ENCODE measurements around the gene CORO2A. TPM values are rescaled to one million over a fixed set of nuclear protein-coding genes. Genes with fewer than 3 reads are reported as not detected.

The CORO2A gene
- total RNA-seq, 1 experiment from 2014 or later, result 32.5 TPM

DNA sequence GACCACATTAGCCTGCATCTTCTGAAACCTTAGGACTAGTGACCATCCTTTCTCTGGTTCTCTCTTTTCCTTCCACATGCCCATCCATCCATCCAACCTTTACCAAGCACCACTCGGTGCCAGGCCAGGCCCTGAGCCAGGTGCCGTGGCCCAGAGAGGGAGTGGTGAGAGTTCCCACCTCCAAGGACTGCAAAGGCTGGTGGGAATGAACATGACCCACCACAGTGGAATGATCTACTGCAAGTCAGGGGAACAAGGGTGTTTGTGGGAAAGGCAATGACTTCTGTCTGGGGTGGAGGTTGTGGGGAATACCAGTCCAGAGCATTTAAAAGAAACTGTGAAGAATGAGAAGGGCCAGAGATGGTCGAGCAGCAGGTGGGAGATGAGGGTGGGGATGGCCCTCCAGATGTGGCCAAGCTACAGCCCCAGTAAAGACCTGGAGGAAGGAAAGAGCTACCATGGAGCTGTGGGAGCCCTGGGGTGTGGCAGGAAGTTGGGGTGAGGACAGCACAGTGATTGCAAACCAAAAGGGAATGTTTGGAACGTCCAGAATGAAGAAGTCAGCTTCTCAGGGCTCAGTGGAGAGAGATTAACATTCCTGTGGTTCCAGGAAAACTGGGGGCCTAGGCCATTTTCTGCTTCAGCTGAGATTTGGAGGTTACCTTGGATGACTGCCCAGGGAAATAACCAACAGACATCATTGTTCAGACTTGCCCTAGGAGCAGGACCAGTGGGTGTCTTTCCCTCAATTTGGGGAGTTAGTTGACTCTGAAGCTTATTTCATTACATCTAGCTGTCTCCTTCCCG is 30.7 kb upstream of the CORO2A start (continued):
- TF ChIP-seq, protein P1, sequence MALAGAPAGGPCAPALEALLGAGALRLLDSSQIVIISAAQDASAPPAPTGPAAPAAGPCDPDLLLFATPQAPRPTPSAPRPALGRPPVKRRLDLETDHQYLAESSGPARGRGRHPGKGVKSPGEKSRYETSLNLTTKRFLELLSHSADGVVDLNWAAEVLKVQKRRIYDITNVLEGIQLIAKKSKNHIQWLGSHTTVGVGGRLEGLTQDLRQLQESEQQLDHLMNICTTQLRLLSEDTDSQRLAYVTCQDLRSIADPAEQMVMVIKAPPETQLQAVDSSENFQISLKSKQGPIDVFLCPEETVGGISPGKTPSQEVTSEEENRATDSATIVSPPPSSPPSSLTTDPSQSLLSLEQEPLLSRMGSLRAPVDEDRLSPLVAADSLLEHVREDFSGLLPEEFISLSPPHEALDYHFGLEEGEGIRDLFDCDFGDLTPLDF (CRISPR knock-in tag; IDR thresholded peaks at IDR 0.05), result no peak
- no peak for TF ChIP-seq ZNF121 (CRISPR knock-in tag; IDR thresholded peaks at IDR 0.05)
- TF ChIP-seq OVOL2 (CRISPR knock-in tag; IDR thresholded peaks at IDR 0.05; ENCODE audit: borderline replicate concordance), result no peak
- TF ChIP-seq, protein P2, sequence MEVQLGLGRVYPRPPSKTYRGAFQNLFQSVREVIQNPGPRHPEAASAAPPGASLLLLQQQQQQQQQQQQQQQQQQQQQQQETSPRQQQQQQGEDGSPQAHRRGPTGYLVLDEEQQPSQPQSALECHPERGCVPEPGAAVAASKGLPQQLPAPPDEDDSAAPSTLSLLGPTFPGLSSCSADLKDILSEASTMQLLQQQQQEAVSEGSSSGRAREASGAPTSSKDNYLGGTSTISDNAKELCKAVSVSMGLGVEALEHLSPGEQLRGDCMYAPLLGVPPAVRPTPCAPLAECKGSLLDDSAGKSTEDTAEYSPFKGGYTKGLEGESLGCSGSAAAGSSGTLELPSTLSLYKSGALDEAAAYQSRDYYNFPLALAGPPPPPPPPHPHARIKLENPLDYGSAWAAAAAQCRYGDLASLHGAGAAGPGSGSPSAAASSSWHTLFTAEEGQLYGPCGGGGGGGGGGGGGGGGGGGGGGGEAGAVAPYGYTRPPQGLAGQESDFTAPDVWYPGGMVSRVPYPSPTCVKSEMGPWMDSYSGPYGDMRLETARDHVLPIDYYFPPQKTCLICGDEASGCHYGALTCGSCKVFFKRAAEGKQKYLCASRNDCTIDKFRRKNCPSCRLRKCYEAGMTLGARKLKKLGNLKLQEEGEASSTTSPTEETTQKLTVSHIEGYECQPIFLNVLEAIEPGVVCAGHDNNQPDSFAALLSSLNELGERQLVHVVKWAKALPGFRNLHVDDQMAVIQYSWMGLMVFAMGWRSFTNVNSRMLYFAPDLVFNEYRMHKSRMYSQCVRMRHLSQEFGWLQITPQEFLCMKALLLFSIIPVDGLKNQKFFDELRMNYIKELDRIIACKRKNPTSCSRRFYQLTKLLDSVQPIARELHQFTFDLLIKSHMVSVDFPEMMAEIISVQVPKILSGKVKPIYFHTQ (CRISPR knock-in tag; IDR thresholded peaks at IDR 0.05), result no peak
- TF ChIP-seq, protein P3, sequence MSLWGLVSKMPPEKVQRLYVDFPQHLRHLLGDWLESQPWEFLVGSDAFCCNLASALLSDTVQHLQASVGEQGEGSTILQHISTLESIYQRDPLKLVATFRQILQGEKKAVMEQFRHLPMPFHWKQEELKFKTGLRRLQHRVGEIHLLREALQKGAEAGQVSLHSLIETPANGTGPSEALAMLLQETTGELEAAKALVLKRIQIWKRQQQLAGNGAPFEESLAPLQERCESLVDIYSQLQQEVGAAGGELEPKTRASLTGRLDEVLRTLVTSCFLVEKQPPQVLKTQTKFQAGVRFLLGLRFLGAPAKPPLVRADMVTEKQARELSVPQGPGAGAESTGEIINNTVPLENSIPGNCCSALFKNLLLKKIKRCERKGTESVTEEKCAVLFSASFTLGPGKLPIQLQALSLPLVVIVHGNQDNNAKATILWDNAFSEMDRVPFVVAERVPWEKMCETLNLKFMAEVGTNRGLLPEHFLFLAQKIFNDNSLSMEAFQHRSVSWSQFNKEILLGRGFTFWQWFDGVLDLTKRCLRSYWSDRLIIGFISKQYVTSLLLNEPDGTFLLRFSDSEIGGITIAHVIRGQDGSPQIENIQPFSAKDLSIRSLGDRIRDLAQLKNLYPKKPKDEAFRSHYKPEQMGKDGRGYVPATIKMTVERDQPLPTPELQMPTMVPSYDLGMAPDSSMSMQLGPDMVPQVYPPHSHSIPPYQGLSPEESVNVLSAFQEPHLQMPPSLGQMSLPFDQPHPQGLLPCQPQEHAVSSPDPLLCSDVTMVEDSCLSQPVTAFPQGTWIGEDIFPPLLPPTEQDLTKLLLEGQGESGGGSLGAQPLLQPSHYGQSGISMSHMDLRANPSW (CRISPR knock-in tag; conservative IDR thresholded peaks at IDR 0.05; ENCODE audit: low read depth), result no peak
- TF ChIP-seq, protein P4, sequence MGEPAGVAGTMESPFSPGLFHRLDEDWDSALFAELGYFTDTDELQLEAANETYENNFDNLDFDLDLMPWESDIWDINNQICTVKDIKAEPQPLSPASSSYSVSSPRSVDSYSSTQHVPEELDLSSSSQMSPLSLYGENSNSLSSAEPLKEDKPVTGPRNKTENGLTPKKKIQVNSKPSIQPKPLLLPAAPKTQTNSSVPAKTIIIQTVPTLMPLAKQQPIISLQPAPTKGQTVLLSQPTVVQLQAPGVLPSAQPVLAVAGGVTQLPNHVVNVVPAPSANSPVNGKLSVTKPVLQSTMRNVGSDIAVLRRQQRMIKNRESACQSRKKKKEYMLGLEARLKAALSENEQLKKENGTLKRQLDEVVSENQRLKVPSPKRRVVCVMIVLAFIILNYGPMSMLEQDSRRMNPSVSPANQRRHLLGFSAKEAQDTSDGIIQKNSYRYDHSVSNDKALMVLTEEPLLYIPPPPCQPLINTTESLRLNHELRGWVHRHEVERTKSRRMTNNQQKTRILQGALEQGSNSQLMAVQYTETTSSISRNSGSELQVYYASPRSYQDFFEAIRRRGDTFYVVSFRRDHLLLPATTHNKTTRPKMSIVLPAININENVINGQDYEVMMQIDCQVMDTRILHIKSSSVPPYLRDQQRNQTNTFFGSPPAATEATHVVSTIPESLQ (CRISPR knock-in tag; IDR thresholded peaks at IDR 0.05), result no peak
- TF ChIP-seq ZBTB21 (CRISPR knock-in tag; IDR thresholded peaks at IDR 0.05; ENCODE audit: borderline replicate concordance), result no peak

DNA sequence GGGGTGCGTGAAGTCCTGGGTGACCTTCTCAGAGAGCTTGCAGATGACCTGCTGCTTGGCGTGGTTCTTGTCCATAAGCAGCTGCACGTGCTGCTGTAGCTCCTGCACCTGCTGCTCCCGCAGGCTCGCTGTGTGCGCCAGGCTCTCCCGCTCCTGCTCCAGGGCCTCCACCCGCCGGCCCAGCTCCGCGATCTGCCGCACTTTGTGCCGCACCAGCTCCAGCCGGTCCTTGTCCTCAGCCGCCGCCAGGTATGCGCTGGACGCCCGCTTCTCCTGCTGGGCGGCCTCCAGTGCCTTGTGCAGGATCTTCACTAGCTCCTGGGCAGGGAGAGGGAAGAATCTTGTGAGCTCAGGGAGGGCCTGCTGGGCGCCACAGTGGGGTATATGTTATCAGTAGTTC is 28.5 kb upstream of the CORO2A start:
- no peaks in the 10 kb centered on the region for H3K27me3 Mint-ChIP-seq (ENCODE audit: low read depth)
- CTCF ChIA-PET, result interaction anchor here (1.0 to 3.5 kb wide), 5 partner anchors 9 to 555 kb away, joined by 3 to 17 read pairs (median 4); no protein-coding TSS in a partner anchor

More for the DNA sequence above, 28.5 kb upstream of the CORO2A start:
- DNase-seq (ENCODE audit: low spot score) (no peak), ATAC-seq (no peak)
- TF ChIP-seq, protein P5, sequence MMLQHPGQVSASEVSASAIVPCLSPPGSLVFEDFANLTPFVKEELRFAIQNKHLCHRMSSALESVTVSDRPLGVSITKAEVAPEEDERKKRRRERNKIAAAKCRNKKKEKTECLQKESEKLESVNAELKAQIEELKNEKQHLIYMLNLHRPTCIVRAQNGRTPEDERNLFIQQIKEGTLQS (CRISPR knock-in tag; conservative IDR thresholded peaks at IDR 0.05), result no peak
- TF ChIP-seq, protein P6, sequence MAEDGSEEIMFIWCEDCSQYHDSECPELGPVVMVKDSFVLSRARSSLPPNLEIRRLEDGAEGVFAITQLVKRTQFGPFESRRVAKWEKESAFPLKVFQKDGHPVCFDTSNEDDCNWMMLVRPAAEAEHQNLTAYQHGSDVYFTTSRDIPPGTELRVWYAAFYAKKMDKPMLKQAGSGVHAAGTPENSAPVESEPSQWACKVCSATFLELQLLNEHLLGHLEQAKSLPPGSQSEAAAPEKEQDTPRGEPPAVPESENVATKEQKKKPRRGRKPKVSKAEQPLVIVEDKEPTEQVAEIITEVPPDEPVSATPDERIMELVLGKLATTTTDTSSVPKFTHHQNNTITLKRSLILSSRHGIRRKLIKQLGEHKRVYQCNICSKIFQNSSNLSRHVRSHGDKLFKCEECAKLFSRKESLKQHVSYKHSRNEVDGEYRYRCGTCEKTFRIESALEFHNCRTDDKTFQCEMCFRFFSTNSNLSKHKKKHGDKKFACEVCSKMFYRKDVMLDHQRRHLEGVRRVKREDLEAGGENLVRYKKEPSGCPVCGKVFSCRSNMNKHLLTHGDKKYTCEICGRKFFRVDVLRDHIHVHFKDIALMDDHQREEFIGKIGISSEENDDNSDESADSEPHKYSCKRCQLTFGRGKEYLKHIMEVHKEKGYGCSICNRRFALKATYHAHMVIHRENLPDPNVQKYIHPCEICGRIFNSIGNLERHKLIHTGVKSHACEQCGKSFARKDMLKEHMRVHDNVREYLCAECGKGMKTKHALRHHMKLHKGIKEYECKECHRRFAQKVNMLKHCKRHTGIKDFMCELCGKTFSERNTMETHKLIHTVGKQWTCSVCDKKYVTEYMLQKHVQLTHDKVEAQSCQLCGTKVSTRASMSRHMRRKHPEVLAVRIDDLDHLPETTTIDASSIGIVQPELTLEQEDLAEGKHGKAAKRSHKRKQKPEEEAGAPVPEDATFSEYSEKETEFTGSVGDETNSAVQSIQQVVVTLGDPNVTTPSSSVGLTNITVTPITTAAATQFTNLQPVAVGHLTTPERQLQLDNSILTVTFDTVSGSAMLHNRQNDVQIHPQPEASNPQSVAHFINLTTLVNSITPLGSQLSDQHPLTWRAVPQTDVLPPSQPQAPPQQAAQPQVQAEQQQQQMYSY (CRISPR knock-in tag; IDR thresholded peaks at IDR 0.05), result peak; percentile 52
- peaks cover 29% of the 10 kb centered on the region for H3K36me3 Mint-ChIP-seq
- POLR2A ChIA-PET, result interaction anchor here (0.9 kb wide), 1 partner anchor 15 kb away, joined by 4 read pairs; no protein-coding TSS in a partner anchor
- peaks cover 60% of the 10 kb centered on the region for H3K4me1 Mint-ChIP-seq
- H3K9me3 Mint-ChIP-seq, result 0 out of 2 replicates have a peak, but pooled peaks cover 4% of the 10 kb centered on the region
- H3K27ac Mint-ChIP-seq, result no peak overlapping the region
- H3K4me3 Mint-ChIP-seq, result no peak overlapping the region
